ENCODE measurements around the gene RBMS3. TPM values are rescaled to one million over a fixed set of nuclear protein-coding genes. Genes with fewer than 3 reads are reported as not detected.

Gene RBMS3
- total and polyA plus RNA-seq, 9 donors, result 15.9 to 77.4 (median 25.9) TPM

- Histone ChIP-seq H3K36me3 (ENCODE audit: control insufficient read depth, insufficient read depth, low read length) (no peaks in the 10 kb centered on the region), H3K27ac (ENCODE audit: low read length) (no peak overlapping the region), H3K27me3 (ENCODE audit: control insufficient read depth, insufficient read depth, low read length) (no peaks in the 10 kb centered on the region), H3K9me3 (replicated peaks; ENCODE audit: control insufficient read depth, low read depth, low read length) (no peaks in the 10 kb centered on the region), H3K4me3 (ENCODE audit: low read length) (no peak overlapping the region), H3K4me1 (ENCODE audit: control insufficient read depth, insufficient read depth, low read length) (peaks cover 13% of the 10 kb centered on the region)
- DNase-seq, result no peak
- WGBS (ENCODE audit: insufficient coverage), result no CpG with 5 or more reads among the region's 3 CpGs
These were observed 9.4 kb upstream of the RBMS3 start for GRCh38 chr3:29271475-29271874.

GRCh38 chr3:29274667-29275066, 6.2 kb upstream of the RBMS3 start:
- Histone ChIP-seq H3K27me3 (ENCODE audit: control insufficient read depth, insufficient read depth, low read length) (no peaks in the 10 kb centered on the region), H3K27ac (ENCODE audit: low read length) (no peak overlapping the region), H3K9me3 (replicated peaks; ENCODE audit: control insufficient read depth, low read depth, low read length) (no peaks in the 10 kb centered on the region), H3K4me3 (ENCODE audit: low read length) (no peak overlapping the region), H3K4me1 (ENCODE audit: control insufficient read depth, insufficient read depth, low read length) (peaks cover 7% of the 10 kb centered on the region), H3K36me3 (ENCODE audit: control insufficient read depth, insufficient read depth, low read length) (no peaks in the 10 kb centered on the region)
- WGBS (ENCODE audit: insufficient coverage), result no CpG with 5 or more reads among the region's 3 CpGs
- DNase-seq, result no peak

- Histone ChIP-seq H3K27ac (ENCODE audit: low read length) (no peak overlapping the region), H3K36me3 (ENCODE audit: control insufficient read depth, insufficient read depth, low read length) (no peaks in the 10 kb centered on the region), H3K4me3 (ENCODE audit: low read length) (no peak overlapping the region), H3K27me3 (ENCODE audit: control insufficient read depth, insufficient read depth, low read length) (no peaks in the 10 kb centered on the region), H3K4me1 (ENCODE audit: control insufficient read depth, insufficient read depth, low read length) (peaks cover 11% of the 10 kb centered on the region), H3K9me3 (replicated peaks; ENCODE audit: control insufficient read depth, low read depth, low read length) (no peaks in the 10 kb centered on the region)
- peak; percentile 88 for DNase-seq
- no CpG with 5 or more reads among the region's 3 CpGs for WGBS (ENCODE audit: insufficient coverage)
These were observed 5.6 kb upstream of the RBMS3 start for GRCh38 chr3:29275309-29275708.

GRCh38 chr3:29277249-29277648, 3.6 kb upstream of the RBMS3 start:
- no peak for DNase-seq
- H3K27me3 ChIP-seq (ENCODE audit: control insufficient read depth, insufficient read depth, low read length), result no peaks in the 10 kb centered on the region
- no peaks in the 10 kb centered on the region for H3K9me3 ChIP-seq (replicated peaks; ENCODE audit: control insufficient read depth, low read depth, low read length)
- peaks cover 11% of the 10 kb centered on the region for H3K4me1 ChIP-seq (ENCODE audit: control insufficient read depth, insufficient read depth, low read length)
- H3K4me3 ChIP-seq (ENCODE audit: low read length), result no peak overlapping the region
- no peaks in the 10 kb centered on the region for H3K36me3 ChIP-seq (ENCODE audit: control insufficient read depth, insufficient read depth, low read length)
- no CpG with 5 or more reads among the region's 6 CpGs for WGBS (ENCODE audit: insufficient coverage)
- no peak overlapping the region for H3K27ac ChIP-seq (ENCODE audit: low read length)

GRCh38 chr3:29279286-29279685, 1.6 kb upstream of the RBMS3 start:
- peak overlapping the region; percentile 97 for H3K27ac ChIP-seq (ENCODE audit: low read length)
- no peaks in the 10 kb centered on the region for H3K9me3 ChIP-seq (replicated peaks; ENCODE audit: control insufficient read depth, low read depth, low read length)
- H3K4me1 ChIP-seq (ENCODE audit: control insufficient read depth, insufficient read depth, low read length), result peaks cover 11% of the 10 kb centered on the region
- H3K36me3 ChIP-seq (ENCODE audit: control insufficient read depth, insufficient read depth, low read length), result no peaks in the 10 kb centered on the region
- whole genome bisulfite sequencing (ENCODE audit: insufficient coverage), result 54% methylated on average over 4 of the region's 4 CpGs
- no peak for DNase-seq
- no peaks in the 10 kb centered on the region for H3K27me3 ChIP-seq (ENCODE audit: control insufficient read depth, insufficient read depth, low read length)
- H3K4me3 ChIP-seq (ENCODE audit: low read length), result no peak overlapping the region

- peak overlapping the region; percentile 97 for H3K27ac ChIP-seq (ENCODE audit: low read length)
- H3K27me3 ChIP-seq (ENCODE audit: control insufficient read depth, insufficient read depth, low read length), result no peaks in the 10 kb centered on the region
- no peaks in the 10 kb centered on the region for H3K9me3 ChIP-seq (replicated peaks; ENCODE audit: control insufficient read depth, low read depth, low read length)
- no CpG with 5 or more reads among the region's 8 CpGs for WGBS (ENCODE audit: insufficient coverage)
- peak; percentile 74 for DNase-seq
- peaks cover 11% of the 10 kb centered on the region for H3K4me1 ChIP-seq (ENCODE audit: control insufficient read depth, insufficient read depth, low read length)
- H3K4me3 ChIP-seq (ENCODE audit: low read length), result peak overlapping the region; percentile 73
- H3K36me3 ChIP-seq (ENCODE audit: control insufficient read depth, insufficient read depth, low read length), result no peaks in the 10 kb centered on the region
These were observed 1.1 kb upstream of the RBMS3 start for GRCh38 chr3:29279806-29280205.

GRCh38 chr3:29281094-29281343, 148 bp downstream of the RBMS3 start:
- H3K9me3 ChIP-seq (replicated peaks; ENCODE audit: control insufficient read depth, low read depth, low read length), result no peaks in the 10 kb centered on the region
- no peaks in the 10 kb centered on the region for H3K36me3 ChIP-seq (ENCODE audit: control insufficient read depth, insufficient read depth, low read length)
- H3K27me3 ChIP-seq (ENCODE audit: control insufficient read depth, insufficient read depth, low read length), result no peaks in the 10 kb centered on the region
- peak overlapping the region; percentile 73 for H3K4me3 ChIP-seq (ENCODE audit: low read length)
- peaks cover 8% of the 10 kb centered on the region for H3K4me1 ChIP-seq (ENCODE audit: control insufficient read depth, insufficient read depth, low read length)
- DNase-seq, result peak; percentile 85
- WGBS (ENCODE audit: insufficient coverage), result no CpG with 5 or more reads among the region's 3 CpGs
- H3K27ac ChIP-seq (ENCODE audit: low read length), result peak overlapping the region; percentile 97

- DNase-seq, result peak; percentile 66
- Histone ChIP-seq H3K36me3 (ENCODE audit: control insufficient read depth, insufficient read depth, low read length) (no peaks in the 10 kb centered on the region), H3K27ac (ENCODE audit: low read length) (peak overlapping the region; percentile 97), H3K4me3 (ENCODE audit: low read length) (peak overlapping the region; percentile 73), H3K9me3 (replicated peaks; ENCODE audit: control insufficient read depth, low read depth, low read length) (no peaks in the 10 kb centered on the region), H3K4me1 (ENCODE audit: control insufficient read depth, insufficient read depth, low read length) (peaks cover 8% of the 10 kb centered on the region), H3K27me3 (ENCODE audit: control insufficient read depth, insufficient read depth, low read length) (no peaks in the 10 kb centered on the region)
- WGBS (ENCODE audit: insufficient coverage), result 0% methylated on average over 7 of the region's 18 CpGs
These were observed 722 bp downstream of the RBMS3 start for GRCh38 chr3:29281344-29282241.

- H3K27me3 ChIP-seq (ENCODE audit: control insufficient read depth, insufficient read depth, low read length), result no peaks in the 10 kb centered on the region
- DNase-seq, result peak; percentile 88
- H3K36me3 ChIP-seq (ENCODE audit: control insufficient read depth, insufficient read depth, low read length), result no peaks in the 10 kb centered on the region
- WGBS (ENCODE audit: insufficient coverage), result 11% methylated on average over 1 of the region's 13 CpGs
- H3K4me1 ChIP-seq (ENCODE audit: control insufficient read depth, insufficient read depth, low read length), result peaks cover 8% of the 10 kb centered on the region
- peak overlapping the region; percentile 97 for H3K27ac ChIP-seq (ENCODE audit: low read length)
- peak overlapping the region; percentile 73 for H3K4me3 ChIP-seq (ENCODE audit: low read length)
- no peaks in the 10 kb centered on the region for H3K9me3 ChIP-seq (replicated peaks; ENCODE audit: control insufficient read depth, low read depth, low read length)
These were observed 1.8 kb downstream of the RBMS3 start for GRCh38 chr3:29282427-29283230.
